ENCODE data around the gene PHIP.

DNA sequence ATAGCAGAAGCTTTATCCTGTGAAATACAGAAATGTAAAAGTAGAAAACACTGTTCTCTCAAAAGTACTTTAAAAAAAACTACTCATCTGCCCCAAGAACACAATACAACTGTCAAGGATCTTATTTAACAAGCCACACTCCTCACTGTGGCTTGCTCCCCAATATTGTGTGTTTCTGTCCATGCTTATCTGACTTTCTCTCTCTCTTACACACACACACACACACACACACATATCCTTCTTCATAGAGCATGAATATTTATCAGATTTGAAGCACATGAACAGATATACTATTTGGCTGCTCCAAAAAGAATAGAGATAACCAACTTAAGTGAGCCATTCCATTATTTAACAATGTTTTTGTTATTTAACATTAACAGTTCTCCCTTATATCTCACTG, 3.6 kb upstream of the PHIP start:
- TF ChIP-seq GATA2 (IDR thresholded peaks at IDR 0.05; ENCODE audit: low read depth, low read length) (no peak), GATA3 (IDR thresholded peaks at IDR 0.05; ENCODE audit: low read depth, low read length) (no peak)

All from SH-SY5Y (cell line).